CD1c-positive myeloid dendritic cell (primary cell): ENCODE data around the gene MMP1.

Experiments used
- DNase-seq: peaks from one replicate; pipeline ENCODE4 v3.0.0-alpha.2; 2016; ENCODE audit errors: extremely low spot score

The MMP1 gene

GRCh38 chr11:102807921-102808320, 10.0 kb upstream of the MMP1 start:
- DNase-seq: no peak

DNA sequence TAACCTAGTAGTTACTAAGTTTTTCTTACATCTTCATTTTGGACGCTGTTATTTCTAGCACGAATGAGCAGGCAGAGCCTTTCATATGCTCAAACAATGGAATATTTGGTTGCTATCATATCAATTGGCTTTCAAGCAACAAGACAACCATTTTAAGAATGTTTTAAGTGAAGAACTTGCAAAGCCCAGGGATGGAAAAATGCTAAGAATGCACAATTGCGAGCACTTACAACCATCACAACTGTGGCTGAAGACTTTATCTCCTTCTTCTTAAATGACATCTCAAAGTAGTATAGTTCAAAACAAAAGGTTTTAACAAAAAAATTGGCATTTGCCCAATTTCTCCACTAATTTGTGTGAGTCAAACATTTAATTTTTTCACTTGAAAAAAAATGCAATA, 8.3 kb upstream of the MMP1 start:
- no peak for DNase-seq

DNA sequence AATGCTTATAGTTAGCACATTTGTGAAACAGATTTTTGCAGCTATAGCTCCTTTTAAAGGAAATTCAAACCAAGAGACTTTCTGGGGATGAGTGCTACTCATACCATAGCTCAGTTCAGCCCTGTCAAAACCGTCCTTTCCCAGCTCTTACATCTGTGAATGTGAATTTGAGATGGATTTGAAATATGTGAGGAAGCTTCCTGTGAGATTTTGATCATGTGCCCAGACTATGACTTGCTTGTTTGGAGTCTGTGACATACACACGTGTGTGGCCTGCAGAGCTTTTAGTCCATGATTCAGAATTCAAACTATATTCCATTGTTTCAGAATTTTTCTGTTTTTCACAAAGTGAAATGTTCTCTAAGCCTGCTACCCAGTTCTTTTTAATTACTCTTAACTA, 4.4 kb upstream of the MMP1 start:
- no peak for DNase-seq

DNA sequence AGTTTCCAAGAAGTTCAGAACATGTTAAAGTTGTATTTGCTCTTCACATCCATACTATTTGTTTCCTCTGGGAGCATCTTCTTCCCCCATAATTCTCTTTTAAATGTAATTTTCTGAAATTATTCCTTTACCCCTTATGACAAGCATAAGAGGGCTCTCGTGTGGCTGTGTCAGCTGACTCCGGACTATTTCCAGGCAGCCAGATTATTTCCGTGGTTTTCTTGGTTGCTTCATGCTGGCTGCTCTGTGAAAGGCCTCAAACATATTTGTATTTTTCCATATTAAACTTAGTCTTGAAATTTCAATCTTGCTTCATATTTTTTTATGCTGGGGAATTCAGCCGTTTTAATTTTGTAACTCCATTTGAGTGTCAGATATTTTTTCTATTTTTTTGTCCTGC, 2.8 kb upstream of the MMP1 start:
- no peak for DNase-seq

GRCh38 chr11:102799681-102800340, 1.9 kb upstream of the MMP1 start:
- DNase-seq: no peak

DNA sequence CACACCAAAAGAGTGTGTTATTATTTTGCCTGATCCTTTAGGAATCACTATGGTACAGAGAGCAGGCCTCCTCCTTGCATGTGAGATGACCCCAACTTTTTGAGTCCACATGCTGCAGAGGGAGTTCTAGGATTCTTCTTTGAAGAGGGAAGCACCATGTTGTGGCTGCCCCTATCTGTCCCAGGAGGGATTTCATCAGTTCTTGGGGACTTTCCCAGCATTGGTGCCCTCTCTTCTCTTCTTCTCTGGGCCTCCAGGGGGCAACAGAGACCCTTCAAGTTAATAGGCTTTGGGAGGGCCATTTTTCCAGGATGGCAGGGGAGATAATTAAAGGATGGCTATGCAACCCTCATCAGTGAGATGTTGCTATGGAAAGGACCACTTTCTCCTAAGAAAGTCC, 3.6 kb downstream of the MMP1 start:
- DNase-seq: peak; percentile 28

GRCh38 chr11:102793677-102794290, 4.2 kb downstream of the MMP1 start:
- DNase-seq: no peak

DNA sequence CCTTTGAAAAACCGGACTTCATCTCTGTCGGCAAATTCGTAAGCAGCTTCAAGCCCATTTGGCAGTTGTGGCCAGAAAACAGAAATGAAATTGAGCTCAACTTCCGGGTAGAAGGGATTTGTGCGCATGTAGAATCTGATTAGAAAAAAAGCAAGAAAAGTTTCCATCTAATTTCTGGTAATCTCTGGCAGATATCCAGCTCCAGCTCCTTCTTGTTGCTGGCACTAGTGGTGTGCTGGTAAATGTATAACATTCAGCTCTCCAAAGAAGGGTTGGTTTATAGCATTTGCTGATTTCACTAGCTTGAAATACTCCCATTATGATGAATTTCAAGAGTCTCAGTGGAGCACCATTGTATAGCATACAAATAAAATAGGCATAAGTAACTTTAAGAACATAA, 5.4 kb downstream of the MMP1 start:
- DNase-seq: no peak

DNA sequence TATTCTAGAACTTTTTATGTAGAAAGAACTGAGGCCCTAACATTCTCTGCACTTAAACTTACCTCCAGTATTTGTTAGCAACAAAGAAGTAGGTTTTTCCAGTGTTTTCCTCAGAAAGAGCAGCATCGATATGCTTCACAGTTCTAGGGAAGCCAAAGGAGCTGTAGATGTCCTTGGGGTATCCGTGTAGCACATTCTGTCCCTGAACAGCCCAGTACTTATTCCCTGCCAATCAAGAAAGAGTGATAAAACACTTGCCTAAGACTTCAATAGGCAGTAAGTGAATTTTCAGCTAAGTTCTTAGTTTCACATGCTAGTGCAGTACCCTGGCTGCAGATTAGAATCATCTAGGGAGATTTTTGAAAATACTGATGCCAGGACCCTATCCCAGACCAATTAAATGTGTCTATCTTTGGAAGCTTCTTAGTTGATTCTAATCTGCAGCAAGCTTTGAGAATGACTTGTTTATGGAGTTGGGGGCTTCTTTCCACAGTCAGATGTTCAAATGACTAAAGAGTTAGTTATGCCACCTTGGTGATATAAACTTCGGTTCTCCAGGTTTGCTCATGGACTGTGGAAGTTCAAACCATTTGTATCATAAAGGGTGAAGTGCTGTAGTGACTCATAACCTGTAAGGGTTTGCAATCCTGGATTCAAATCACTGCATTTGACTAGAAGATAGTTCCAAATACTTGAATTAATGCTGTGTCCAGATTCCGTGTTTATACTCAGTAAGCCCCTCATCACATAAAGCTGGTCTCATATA, 6.5 kb downstream of the MMP1 start:
- no peak for DNase-seq

DNA sequence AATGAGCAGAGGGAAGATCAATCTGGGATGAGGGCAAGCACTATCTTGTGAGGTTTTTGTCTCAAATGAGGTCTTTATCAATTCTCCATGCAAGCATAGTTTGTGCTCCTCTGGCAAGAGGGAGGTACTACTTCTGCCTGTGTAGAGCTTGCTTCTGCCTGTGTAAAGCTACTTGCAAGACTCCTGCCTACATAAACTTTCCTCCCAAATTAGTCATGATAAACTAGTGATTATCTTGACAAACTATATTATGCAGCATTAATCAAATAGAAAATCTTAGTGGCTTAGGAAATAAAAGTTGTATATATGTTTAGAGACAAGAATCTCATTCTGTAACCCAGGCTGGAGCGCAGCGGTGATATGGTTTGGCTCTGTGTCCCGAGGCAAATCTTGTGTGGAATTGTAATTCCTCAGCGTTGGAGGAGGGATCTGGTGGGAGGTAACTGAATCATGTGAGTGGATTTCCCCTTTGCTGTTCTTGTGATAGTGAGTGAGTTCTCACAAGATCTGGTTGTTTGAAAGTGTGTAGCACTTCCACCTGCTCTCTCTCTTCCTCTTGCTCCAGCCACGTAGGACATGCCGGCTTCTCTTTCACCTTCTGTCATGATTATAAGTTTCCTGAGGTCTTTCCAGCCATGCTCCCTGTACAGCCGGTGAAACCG, 9.5 kb downstream of the MMP1 start:
- no peak for DNase-seq

GRCh38 chr11:102784380-102784779, 13.6 kb downstream of the MMP1 start:
- DNase-seq: no peak

GRCh38 chr11:102783720-102784119, 14.2 kb downstream of the MMP1 start:
- DNase-seq: no peak

- no peak for DNase-seq
These were observed 14.9 kb downstream of the MMP1 start for GRCh38 chr11:102783016-102783415.

DNA sequence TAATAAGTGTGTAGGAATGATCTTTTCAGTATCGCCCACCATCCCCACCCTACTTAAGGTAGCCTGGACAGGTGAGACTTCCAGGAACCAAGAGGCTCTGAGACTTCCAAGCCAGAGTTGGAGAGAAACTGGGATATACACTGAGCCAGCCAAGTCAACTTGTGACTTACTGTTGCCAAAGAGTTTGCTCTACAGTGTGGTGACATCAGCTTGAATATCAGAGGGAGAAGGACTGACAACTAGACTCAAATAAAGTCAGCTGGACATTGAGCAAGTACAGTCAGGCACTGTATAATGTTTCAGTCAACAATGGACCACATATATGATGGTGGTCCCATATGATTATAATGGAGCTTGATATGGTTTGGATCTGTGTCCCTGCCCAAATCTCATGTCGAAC, 16.3 kb downstream of the MMP1 start:
- DNase-seq: no peak

- peak; percentile 18 for DNase-seq
These were observed 17.5 kb downstream of the MMP1 start, which contains the start of gene MMP10 for GRCh38 chr11:102780491-102780918. TSS of gene MMP10 (minus strand) at chr11:102780628. CDS start at chr11:102780591, 37 bp downstream.

GRCh38 chr11:102776454-102776853, 21.5 kb downstream of the MMP1 start:
- DNase-seq: no peak

GRCh38 chr11:102773386-102773785, 24.6 kb downstream of the MMP1 start:
- no peak for DNase-seq

GRCh38 chr11:102771351-102771750, 26.6 kb downstream of the MMP1 start:
- DNase-seq: no peak

- no peak for DNase-seq
These were observed 27.8 kb downstream of the MMP1 start for GRCh38 chr11:102770191-102770590.

DNA sequence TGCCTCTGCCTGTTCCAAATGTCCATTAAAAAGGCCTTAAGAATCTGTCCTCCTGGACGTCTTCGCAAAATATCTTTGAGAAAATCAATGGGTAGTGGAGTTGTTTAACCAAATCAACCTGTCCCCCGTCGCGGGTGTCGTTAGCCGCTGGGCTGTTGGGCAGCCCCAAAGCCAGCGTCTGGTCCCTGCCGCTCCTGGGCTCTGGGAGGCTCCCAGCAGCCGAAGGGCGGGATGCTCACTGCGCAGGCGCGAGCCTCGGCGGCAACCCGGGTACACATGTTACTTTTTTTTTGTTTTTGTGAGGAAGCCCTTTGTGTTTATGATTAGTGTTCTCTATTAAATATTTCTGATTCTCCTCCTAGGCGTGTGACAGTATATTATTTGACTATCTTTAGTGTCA, 30.2 kb downstream of the MMP1 start:
- no peak for DNase-seq

GRCh38 chr11:102763440-102763839, 34.5 kb downstream of the MMP1 start:
- no peak for DNase-seq

DNA sequence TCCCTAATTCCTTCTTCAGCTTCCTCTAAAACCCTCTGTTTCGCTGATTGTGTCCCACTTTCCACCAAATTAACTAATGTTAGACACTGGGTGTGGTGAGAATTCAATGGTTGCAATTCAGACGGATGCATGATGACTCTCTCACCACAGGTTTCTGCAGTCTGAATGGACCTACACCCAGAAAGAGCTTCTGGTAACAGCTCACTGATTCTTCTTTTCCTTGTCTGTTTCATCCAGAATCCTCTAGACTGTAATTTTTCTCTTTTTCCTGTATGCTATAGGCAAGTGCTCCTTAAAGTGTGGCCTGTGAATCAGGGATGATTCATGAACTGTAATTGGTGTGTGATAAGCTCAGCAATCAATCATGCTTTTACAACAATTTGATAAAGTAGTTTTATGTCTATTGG, 35.6 kb downstream of the MMP1 start:
- DNase-seq: peak; percentile 56
